CD4-positive, alpha-beta T cell treated with Interferon alpha-2 for 1 hour (primary cell): ENCODE results near the gene ALDH1L1.

ENCODE experiments used
- DNase-seq, 2 donors: peaks; one replicate each; pipeline ENCODE4 v3.0.0-alpha.2; 2020 to 2022

ALDH1L1 gene

DNA sequence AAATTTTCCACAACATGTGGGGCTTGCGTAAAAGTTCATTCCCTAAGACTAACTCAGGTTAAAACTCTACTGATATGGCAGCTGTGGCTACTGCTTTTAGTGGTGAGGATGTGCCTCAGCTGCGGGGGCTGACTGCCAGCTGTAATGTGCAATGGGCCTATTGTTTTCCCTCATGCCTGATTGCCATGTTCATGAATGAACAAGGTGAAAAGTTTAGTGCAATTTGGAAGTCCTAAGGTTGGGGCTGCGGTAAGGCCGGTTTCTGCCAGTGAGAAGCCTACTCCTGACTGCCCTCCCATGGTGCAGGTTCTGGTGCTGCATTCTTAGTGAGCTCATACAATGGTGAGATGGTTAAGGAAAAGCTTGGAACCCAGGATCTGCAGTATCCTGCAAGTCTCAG is 10.9 kb upstream of the ALDH1L1 start:
- DNase-seq = no peak

DNA sequence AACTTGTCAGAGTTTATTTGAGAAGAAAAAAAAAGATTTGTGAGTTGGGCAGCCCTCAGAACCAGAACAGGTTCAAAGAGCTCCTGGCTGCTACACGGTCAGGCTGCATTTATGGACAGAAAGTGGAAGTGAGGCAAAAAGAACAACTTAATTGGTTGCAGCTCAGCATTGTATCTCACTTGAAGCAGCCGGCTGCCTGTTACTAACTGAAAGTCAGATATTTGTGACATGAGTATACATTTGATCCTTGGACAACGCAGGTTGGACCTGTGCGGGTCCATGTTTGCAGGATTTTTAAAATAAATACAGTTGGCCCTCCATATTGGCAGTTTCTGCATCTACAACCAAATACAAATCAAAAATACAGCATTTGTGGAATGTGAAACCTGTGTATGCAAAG is 7.5 kb upstream of the ALDH1L1 start:
- DNase-seq = no peak

DNA sequence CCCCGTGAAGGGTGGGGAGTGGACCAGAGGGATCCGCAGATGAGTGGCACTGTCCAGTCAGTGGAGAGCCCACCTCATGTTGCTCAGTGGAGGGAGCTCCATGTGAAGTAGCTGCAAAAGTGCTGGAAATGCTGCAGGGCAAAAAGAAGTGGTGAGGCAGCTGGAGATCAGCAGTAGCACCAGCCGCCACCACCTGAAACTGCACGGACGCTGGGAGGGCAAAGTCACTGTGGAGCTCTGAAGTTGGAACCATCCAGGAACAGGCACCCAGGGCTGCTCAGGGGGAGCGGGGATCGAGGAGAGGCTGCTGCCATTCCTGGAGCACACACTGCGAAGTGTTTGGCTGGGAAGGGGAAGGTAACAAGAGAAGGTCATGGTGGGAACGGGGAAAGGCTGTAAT is 6.4 kb upstream of the ALDH1L1 start:
- DNase-seq = no peak

DNA sequence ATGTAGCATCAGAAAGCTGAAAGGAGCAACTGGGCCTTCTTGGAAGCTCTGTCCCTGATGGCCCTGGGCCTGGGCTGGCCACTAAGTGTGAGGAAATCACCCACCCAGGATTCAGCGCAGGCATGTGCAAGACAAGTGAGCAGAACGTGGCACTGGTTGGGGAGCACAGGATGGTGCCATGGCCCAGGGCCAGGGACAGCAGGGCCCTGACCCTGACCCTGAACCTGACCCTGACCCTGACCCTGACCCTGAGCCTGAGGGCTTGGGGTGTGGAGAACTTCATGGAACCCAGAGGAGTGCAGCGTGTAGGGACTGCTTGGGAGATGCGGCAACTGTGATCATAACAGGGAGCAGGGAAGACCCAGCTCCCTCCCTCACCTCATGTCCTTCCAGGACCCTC is 5.9 kb upstream of the ALDH1L1 start:
- DNase-seq = no peak

DNA sequence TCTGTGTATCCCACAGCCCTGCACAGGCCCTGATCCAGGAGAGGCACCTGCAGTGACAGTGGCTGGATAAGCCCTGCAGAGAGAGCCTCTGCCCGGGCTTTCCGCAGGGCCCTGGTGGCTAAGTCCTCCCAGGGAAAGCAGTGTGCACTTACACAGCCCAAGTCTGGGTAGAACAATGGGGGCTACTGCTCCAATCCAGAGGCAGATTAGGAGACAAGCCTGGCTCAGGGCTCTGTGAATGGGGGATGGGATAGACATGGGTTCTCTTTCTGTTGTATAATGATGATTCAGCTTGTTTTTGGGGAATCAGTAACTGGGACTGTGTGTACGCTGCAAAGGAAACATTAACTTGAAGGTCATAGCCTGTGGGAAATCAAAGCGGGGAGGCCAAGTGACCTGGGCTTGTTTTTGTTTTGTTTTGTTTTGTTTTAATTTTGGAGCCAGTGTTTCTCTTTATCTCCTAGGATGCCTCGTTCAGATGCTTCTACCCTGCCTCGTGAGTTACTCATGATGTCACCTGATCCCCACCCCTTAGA is 4.1 kb upstream of the ALDH1L1 start:
- DNase-seq = no peak

DNA sequence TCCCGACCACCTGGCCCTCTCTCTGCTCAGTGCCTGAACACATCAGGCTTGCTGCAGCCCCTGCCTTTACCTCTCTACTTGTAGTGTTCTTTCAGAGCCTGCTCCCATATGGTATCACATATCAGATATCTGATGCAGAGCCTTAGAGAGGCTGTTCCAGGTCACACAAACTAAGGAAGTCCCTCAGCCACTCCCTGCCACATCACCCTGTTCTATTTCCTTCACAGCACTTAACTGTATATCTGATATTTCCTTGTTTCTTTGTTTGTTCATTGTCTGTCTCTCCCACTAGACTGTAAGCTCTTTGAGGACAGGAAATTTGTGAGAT is 976 bp upstream of the ALDH1L1 start:
- no peak for DNase-seq

DNA sequence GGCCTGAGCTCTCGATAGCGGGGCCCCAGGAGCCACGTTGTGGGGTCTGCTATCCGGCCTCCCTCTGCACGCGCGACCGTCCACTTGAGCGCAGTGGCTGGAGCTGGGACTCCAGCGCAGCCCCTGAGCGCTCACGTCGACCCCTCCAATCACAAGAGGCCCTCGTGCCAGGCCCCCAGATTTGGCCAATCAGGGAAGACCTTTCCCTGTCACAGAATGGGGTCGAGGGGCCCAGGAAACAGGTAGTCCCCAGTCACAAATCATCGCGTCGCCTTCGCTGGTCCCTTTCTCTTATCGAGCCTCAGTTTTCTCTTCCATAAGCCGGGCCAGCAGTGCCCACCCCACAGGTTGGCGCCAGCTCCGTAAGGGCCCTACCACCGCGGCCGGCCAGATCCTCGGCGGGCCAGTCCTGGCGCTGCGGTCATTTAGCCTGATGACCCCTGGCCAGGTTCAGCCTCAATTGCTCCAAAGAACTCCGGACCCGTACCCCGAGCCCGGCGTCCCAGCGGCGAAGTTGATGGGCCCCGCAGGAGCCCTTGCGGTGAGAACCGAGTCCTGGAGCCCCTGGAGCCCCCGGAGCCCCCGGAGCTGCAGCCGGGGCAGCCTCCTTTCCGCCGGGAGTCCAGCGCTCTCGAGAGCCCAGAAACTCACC is 435 bp downstream of the ALDH1L1 start:
- DNase-seq = no peak

DNA sequence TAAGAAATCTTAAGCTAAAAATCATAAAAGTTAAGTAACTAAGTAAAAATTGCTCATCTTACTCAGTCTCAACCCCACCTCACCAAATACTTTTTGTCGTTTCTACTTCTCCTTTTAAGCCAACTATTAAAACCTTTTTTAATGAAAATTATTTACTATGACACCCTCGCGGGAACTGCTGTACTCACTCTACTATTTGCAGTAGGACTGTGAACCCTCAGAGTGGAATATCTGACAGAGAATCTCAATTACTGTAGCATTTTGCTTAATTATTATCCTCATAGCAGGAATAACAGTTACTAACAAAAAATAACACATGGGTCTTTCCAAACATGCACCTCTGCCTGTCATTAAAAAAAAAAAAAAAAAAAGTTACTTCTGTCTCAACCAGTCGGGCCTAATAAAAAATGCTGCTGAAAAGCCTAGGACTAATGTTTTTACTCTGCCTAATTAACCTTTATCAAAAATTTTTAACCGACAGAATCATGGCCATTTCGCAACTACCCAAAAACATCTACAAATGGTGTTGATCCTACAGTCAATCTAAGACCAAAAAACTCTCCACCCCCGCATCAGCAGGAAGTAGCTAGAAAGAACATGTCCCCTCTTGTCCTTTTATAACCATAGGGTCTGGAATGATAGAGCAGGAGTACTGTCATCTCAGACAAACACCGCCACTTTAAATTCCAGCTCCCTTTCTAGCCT is 10.2 kb downstream of the ALDH1L1 start:
- DNase-seq = no peak

DNA sequence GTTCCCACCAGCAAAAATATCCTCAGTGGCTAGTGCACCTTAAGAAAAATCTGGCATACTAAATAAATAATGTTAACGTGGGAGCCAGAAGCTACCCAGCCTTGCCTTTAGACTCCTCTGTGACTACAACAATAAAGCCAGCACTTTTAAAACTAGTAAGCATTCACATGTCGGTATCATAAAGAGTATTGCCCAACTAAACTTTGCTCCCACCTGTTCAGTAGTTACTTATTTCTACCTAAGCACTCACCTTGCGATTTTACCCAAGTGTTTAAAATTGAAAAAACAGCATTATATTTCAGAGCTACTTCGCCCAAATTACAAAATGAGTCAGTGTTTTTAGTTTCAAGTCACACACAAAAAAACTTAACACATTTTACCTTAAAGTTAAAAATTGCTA is 12.8 kb downstream of the ALDH1L1 start:
- no peak for DNase-seq

DNA sequence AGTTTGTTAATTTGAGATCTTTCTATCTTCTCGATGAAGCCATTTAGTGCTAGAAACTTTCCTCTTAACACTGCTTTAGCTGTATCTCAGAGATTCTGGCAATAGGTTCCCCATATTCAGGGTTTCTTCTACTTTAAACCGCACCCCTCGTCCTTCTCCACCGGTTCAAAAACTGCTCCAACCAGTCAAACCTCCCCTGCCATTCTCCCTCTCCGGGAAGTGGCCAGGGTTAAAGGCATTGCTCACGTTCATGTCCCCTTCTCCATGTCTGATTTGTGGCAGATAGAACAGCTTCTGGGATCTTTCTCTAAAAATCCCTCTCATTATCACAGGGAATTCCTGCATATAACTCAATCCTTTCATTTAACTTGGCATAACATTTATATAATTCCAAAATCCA is 14.4 kb downstream of the ALDH1L1 start:
- DNase-seq = no peak

DNA sequence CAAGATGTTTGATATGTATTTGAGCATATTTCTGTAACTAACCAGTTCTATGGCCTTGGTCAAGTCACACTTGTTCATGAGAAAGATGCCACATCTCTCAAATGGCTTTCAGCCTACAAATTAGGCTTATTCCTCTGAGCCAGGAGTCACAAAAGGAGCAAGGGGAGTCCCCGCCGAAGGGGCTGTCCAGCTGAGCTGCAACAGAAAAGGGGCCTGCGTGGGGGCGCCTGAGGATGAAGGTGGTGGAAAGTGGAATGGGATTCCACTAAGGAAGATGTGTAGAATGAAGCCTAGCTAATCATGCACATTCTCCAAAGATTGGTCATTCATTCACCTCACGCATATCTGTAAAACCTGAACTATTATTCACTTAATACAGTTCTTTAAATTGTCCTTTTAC is 19.1 kb downstream of the ALDH1L1 start:
- no peak for DNase-seq

DNA sequence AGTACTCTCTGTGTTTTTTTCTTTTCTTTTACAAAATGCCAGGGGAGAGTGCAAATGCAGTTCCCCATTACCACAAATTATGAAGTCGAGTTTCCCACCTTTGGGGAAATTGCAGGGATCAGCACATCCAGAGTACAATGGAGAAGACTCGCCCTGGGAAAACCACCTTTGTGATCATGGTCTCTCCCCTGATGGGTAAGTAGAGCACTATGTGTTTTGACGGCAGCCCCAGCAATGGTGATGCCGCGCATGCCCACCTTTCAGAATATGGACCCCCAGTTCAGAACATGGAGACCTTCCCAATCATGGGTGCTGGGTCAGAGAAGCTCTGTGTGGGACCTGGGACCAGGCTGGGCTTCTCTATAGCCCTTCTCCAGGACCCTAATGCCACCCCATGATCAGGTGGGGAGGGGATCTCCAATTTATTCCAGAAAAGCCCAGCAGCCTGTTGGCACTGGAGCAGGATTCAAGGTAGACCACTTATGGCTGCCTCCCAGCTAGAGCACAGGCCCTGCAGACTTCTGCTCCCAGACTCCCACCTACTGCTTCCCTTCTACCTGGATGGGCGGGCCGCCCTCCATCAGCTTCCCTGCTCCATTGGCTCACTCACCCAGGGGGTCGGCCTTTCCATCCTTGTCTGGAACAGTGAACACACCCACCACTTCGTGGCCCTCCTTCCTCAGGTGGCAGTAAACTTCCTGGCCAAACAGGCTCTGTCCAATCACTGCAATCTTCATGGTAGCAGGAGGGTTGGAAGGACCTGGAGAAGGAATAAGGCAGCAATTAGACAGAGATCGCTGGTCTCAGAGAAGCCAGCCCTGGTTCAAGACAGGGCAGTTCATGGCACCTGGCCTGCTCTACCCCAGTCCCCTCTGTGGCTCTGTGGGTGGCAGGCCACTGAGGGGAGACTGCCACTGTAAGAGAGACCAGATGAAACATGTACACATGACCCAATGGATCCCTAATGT is 19.9 kb downstream of the ALDH1L1 start:
- no peak for DNase-seq

DNA sequence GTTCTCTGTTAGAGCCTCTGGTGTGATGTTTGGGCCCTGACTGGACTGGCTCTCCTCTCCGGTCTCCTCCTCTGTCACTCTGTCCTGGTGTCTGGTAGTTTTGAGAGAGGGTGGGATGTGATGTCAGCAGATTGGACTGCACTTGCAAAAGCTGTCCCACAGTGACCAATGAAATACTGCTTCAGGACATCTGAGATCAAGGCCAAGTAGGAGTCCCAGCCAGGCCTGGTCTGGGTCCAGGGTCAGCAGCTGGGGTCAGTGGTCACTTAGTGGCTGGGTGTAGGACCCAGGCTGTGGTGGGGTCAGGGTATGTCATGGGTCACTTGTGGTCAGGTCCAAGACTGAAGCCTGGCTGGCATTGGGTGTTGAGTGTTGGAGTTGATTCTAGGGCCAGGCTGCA is 20.9 kb downstream of the ALDH1L1 start:
- DNase-seq = no peak

DNA sequence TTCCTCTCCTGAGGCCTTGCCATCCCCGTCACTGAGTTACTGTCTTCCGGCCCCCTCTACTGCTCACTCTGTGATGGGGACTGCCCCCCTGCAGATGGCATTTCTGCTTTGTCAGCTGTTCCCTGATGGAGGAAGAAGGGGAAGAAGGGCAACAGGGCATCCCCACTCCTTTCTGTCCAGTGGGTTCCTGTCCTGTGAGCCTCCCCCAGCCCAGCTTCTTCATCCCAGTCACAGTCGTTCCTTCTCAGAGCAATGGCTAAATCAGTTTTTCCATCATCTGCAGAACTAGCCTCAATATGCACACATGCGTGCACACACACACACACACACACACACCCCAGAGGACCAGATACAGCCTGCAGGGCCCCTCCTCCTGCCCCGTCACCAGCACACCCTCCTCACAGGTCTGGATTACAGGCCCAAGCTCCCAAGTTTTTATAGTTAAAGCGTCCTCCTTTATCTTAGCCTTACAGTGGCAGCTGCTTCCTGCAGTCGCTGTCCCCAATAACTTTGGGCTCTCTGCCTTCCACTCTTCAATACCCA is 21.4 kb downstream of the ALDH1L1 start:
- no peak for DNase-seq

DNA sequence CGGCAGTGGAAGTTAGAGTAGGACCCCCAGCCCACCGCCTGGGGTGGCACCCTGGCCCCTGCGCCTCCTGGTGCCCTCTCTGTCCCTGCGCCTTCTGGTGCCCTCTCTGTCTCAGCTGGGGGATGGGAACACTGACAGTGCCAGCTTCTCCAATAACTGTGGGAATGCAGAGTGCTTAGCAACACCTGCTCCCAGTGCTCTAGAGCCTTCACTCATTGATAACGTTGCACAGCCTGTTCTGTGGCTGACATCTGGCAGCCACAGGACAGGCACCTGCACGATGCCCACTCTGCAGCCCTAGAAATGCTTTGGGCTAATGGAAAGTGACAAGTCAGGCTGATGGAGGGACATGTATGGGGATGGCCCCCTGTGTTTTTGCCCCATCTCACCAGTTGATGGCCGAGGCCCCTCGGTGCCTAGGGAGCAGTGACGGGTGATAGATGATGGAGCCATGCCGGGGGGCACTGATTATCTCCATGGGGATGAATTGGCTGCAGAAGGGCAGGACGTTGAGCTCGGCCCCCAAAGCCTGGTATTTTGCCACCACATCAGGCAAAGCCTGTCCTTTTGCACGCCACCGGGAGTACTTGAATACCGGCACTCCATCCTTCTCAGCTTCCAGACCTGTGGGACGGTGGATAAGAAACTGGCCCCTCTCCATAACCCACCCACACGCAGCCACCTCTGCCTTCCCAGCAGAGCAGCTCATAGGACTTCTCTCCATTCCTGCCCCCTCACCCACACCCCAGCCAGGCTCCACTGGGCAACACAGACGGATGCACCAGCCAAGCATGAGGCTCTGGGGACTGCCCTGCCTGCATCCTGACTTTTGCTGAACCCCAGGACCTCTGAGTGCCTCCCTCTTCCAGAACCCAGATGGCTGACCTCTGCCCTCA is 22.1 kb downstream of the ALDH1L1 start:
- DNase-seq = no peak

DNA sequence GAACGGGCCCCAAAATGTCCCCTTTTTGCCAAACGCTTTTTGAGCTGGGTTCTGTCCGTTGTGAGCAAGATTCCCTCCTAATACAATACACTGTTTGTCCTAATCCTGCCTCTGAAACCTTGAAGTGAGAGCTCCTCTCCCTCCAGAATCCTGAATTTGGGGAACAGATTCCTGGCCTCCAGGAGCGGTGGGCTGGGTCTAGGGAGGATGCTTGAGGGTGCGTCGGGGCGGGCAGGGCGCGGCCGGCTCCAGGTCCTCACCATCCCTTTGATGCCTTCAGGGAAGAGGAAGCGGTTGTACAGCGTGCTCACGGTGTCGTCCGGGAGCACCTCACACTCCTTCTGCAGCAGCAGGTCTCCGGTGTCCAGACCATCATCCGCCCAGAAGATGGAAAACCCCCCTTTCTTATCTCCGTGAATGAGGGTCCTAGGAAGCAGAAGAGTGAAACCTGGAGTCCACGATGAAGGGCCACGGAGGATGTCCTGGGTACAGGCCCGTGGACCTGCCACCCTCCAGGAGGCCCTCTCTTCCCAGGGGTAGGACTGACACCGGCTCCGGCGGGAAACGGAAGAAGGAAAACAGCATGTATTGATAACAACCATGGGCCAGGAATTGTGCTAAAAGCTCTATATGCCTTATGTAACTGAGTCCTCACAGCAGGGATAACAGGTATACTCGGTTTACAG is 23.2 kb downstream of the ALDH1L1 start:
- no peak for DNase-seq

DNA sequence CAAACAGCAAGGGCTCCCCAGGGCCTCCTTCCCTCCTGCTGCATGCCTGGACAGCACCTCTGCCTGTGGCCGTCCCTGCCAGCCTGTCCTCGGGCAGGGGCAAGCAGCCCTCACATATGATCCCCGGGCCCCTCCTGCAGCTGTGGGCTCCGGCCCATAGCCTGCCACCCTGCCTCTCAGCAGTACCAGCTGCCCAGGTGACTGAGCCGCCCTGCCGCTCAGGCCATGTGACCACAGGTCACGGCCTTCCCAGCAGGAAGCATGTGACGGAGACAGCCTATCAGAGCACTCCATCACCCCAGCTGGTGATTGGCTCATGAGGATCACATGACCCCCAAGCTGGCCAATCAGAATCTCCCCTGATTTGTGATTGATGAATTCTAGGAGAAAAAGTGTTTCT is 23.9 kb downstream of the ALDH1L1 start:
- no peak for DNase-seq

DNA sequence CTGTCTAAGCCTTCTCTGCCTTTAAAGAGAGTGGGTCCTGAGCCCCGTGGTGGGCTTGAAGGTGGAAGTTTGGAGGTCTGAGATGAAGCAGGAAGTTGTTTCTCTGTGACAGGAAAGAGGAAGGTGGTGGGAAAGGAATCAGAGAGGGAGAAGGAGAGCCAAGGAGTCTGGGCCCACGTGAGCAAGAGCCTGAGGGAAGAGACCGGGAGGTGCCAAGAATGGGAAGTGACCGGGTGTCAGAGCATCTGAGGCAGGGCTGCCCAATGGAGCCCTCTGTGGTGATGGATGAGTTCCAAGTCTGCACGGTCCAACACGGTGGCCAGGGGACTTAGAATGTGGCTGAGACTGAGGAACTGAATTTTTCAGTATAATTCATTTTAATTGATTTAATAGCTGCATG is 24.6 kb downstream of the ALDH1L1 start:
- DNase-seq = no peak

DNA sequence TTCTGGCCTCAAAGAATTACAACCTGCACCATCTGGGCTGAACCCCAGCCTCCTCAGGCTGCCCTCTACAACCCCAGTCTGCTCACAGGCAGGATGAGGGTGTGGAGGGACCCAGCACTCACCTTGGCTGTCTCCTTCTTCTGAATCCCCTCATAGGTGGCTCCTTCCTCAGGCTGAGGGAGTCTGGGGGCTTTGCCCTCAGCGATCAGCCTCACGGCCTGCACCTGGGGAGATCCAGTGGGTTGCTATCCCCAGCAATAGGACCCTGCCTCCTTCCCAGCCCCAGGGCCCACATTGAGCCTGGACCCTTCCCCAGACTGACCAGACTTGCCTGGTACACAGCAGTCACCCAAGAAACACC is 25.1 kb downstream of the ALDH1L1 start:
- DNase-seq = no peak

DNA sequence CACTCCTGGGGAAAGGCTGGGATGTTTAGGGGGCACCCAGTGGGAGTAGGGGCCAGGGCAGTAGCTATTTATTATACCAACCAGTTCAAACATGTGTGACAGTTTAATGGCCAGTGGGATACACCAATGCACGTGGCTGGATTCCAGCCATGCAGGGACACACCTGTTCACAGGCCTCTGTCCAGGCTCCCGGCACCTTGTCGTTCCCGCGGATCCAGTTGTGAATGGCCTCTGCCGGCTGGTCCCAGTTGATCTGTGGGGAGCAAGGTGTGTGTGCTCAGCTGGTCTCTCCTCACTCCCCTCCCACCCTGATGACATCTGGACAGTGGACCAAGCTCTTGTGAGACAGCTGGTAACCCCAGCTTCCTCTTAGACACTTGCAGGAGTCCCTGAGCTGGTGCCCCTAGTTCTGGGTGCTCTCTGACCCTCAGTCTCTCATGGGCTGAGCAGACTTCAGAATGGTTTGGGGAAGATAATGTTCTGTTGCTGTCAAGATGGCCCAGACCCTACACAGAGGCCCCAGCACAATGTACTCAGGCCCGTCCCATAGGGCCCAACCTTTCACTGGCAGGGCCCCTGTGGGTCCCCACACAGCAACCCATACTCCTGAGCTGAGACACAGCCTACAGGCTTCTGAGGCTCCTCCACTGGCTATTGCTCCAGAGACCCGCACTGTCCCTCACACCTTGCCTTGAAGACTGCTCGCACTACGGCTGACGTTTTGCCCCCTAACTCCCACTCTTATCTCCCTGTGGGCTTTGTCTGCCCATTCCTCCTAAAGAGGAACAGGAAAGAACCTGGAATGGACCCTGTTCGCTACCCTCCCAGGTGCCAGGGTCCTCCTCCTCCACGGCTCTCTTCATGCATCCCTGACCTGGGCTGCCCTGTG is 25.8 kb downstream of the ALDH1L1 start:
- no peak for DNase-seq
